ENCODE results near the gene TTC23.

TTC23 gene

GRCh38 chr15:99137877-99138276, 111.5 kb downstream of the TTC23 start:
- no peak for DNase-seq (ENCODE audit: low read depth in 2 of 2)

GRCh38 chr15:99137111-99137546, 112.3 kb downstream of the TTC23 start:
- DNase-seq (ENCODE audit: low read depth in 2 of 2) = no peak

- no peak for DNase-seq (ENCODE audit: low read depth in 2 of 2)
Measured at GRCh38 chr15:99135194-99135593, 114.2 kb downstream of the TTC23 start.

GRCh38 chr15:99134317-99134821, 115.0 kb downstream of the TTC23 start:
- no peak for DNase-seq (ENCODE audit: low read depth in 2 of 2)

- DNase-seq (ENCODE audit: low read depth in 2 of 2) = no peak
Measured at GRCh38 chr15:99132634-99133287, 116.6 kb downstream of the TTC23 start.

- DNase-seq (ENCODE audit: low read depth in 2 of 2) = no peak
Measured at GRCh38 chr15:99132122-99132521, 117.3 kb downstream of the TTC23 start.

GRCh38 chr15:99131441-99132023, 117.8 kb downstream of the TTC23 start:
- DNase-seq (ENCODE audit: low read depth in 2 of 2) = no peak

GRCh38 chr15:99130765-99131440, 118.5 kb downstream of the TTC23 start:
- no peak for DNase-seq (ENCODE audit: low read depth in 2 of 2)

- no peak for DNase-seq (ENCODE audit: low read depth in 2 of 2)
Measured at GRCh38 chr15:99130314-99130713, 119.1 kb downstream of the TTC23 start.

- DNase-seq (ENCODE audit: low read depth in 2 of 2) = no peak
Measured at GRCh38 chr15:99129644-99130043, 119.7 kb downstream of the TTC23 start.

GRCh38 chr15:99128411-99128810, 121.0 kb downstream of the TTC23 start:
- DNase-seq (ENCODE audit: low read depth in 2 of 2) = no peak

GRCh38 chr15:99127773-99128172, 121.6 kb downstream of the TTC23 start:
- DNase-seq (ENCODE audit: low read depth in 2 of 2) = no peak

GRCh38 chr15:99126930-99127329, 122.5 kb downstream of the TTC23 start:
- no peak for DNase-seq (ENCODE audit: low read depth in 2 of 2)

- DNase-seq (ENCODE audit: low read depth in 2 of 2) = no peak
Measured at GRCh38 chr15:99126131-99126588, 123.2 kb downstream of the TTC23 start.

- DNase-seq (ENCODE audit: low read depth in 2 of 2) = no peak
Measured at GRCh38 chr15:99125061-99125891, 124.1 kb downstream of the TTC23 start.

- DNase-seq (ENCODE audit: low read depth in 2 of 2) = no peak
Measured at GRCh38 chr15:99124641-99125040, 124.7 kb downstream of the TTC23 start.

GRCh38 chr15:99123713-99124451, 125.5 kb downstream of the TTC23 start:
- no peak for DNase-seq (ENCODE audit: low read depth in 2 of 2)

- DNase-seq (ENCODE audit: low read depth in 2 of 2) = no peak
Measured at GRCh38 chr15:99122831-99123712, 126.3 kb downstream of the TTC23 start.

GRCh38 chr15:99121691-99122410, 127.5 kb downstream of the TTC23 start:
- no peak for DNase-seq (ENCODE audit: low read depth in 2 of 2)

- no peak for DNase-seq (ENCODE audit: low read depth in 2 of 2)
Measured at GRCh38 chr15:99121207-99121606, 128.2 kb downstream of the TTC23 start.

Data from stimulated activated CD4-positive, alpha-beta T cell treated with anti-CD3 and anti-CD28 coated beads, Interleukin-4, amount 100 ng/mL, for 48 hours (primary cell).